ENCODE results near the gene TFR2. TPM values are rescaled to one million over a fixed set of nuclear protein-coding genes. Genes with fewer than 3 reads are reported as not detected.

Gene TFR2
- total RNA-seq, 1 donor from 2014 or later = 16.7 TPM

GRCh38 chr7:100611983-100612729 lies 29.2 kb downstream of the TFR2 start, which contains the start of gene MOSPD3:
TSS of gene MOSPD3 (plus strand) at chr7:100612540. CDS start at chr7:100612792, 252 bp downstream.
- Mint-ChIP-seq H3K27me3 (ENCODE audit: low read depth) (no peaks in the 10 kb centered on the region), H3K4me3 (ENCODE audit: low read depth) (peak within 1 kb of the TSS; percentile 97), H3K27ac (peak within 1 kb of the TSS; percentile 99), H3K36me3 (ENCODE audit: low read depth) (peaks cover 12% of the 10 kb centered on the region), H3K9me3 (no peaks in the 10 kb centered on the region), H3K4me1 (ENCODE audit: low read depth) (peaks cover 10% of the 10 kb centered on the region)
- intact Hi-C loops (cut with micrococcal nuclease) = loop anchor here (1.0 to 5.0 kb wide), 7 partner anchors 8 to 183 kb away; partner anchors contain the start of genes FBXO24, GNB2, LRCH4 and MEPCE
- peak; percentile 98 for DNase-seq (ENCODE audit: low spot score)

GRCh38 chr7:100609958-100610357 lies 31.4 kb downstream of the TFR2 start:
- peak overlapping the region; percentile 6 for H3K27ac Mint-ChIP-seq
- intact Hi-C loops (cut with micrococcal nuclease) = loop anchor here (5.0 to 10.0 kb wide), 2 partner anchors 97 to 635 kb away; partner anchors contain the start of genes FIS1 and POP7

GRCh38 chr7:100607111-100607510 lies 34.2 kb downstream of the TFR2 start:
- intact Hi-C loops (cut with micrococcal nuclease) = loop anchor here (10.0 kb wide), 1 partner anchor 638 kb away; the partner anchor contains the start of gene FIS1
- Mint-ChIP-seq H3K9me3 (no peaks in the 10 kb centered on the region), H3K36me3 (ENCODE audit: low read depth) (no peaks in the 10 kb centered on the region), H3K4me3 (ENCODE audit: low read depth) (no peak overlapping the region), H3K4me1 (ENCODE audit: low read depth) (peaks cover 6% of the 10 kb centered on the region), H3K27me3 (ENCODE audit: low read depth) (peaks cover 3% of the 10 kb centered on the region), H3K27ac (no peak overlapping the region)
- no peak for DNase-seq (ENCODE audit: low spot score)

More at GRCh38 chr7:100609958-100610357, 31.4 kb downstream of the TFR2 start:
- peaks cover 3% of the 10 kb centered on the region for H3K27me3 Mint-ChIP-seq (ENCODE audit: low read depth)
- H3K4me1 Mint-ChIP-seq (ENCODE audit: low read depth) = peaks cover 13% of the 10 kb centered on the region
- H3K9me3 Mint-ChIP-seq = no peaks in the 10 kb centered on the region
- H3K36me3 Mint-ChIP-seq (ENCODE audit: low read depth) = peaks cover 8% of the 10 kb centered on the region
- no peak for DNase-seq (ENCODE audit: low spot score)
- H3K4me3 Mint-ChIP-seq (ENCODE audit: low read depth) = no peak overlapping the region

- Mint-ChIP-seq H3K27ac (no peak overlapping the region), H3K4me1 (ENCODE audit: low read depth) (peaks cover 6% of the 10 kb centered on the region), H3K9me3 (no peaks in the 10 kb centered on the region), H3K36me3 (ENCODE audit: low read depth) (no peaks in the 10 kb centered on the region), H3K27me3 (ENCODE audit: low read depth) (peaks cover 3% of the 10 kb centered on the region), H3K4me3 (ENCODE audit: low read depth) (peak overlapping the region; percentile 30)
- DNase-seq (ENCODE audit: low spot score) = no peak
- intact Hi-C loops (cut with micrococcal nuclease) = loop anchor here (10.0 kb wide), 1 partner anchor 638 kb away; the partner anchor contains the start of gene FIS1
Observed at GRCh38 chr7:100606313-100606712, 35.0 kb downstream of the TFR2 start.

GRCh38 chr7:100604976-100605911 lies 36.1 kb downstream of the TFR2 start:
- intact Hi-C loops (cut with micrococcal nuclease) = loop anchor here (1.0 to 10.0 kb wide), 7 partner anchors 7 to 640 kb away; partner anchors contain the start of genes AGFG2, FBXO24, FIS1 and GNB2
- Mint-ChIP-seq H3K27ac (peak overlapping the region; percentile 52), H3K36me3 (ENCODE audit: low read depth) (no peaks in the 10 kb centered on the region), H3K27me3 (ENCODE audit: low read depth) (peaks cover 3% of the 10 kb centered on the region), H3K4me1 (ENCODE audit: low read depth) (peaks cover 6% of the 10 kb centered on the region), H3K9me3 (no peaks in the 10 kb centered on the region), H3K4me3 (ENCODE audit: low read depth) (peak overlapping the region; percentile 79)
- DNase-seq (ENCODE audit: low spot score) = peak; percentile 54

- Mint-ChIP-seq H3K27me3 (ENCODE audit: low read depth) (peaks cover 3% of the 10 kb centered on the region), H3K4me3 (ENCODE audit: low read depth) (peak overlapping the region; percentile 79), H3K9me3 (no peaks in the 10 kb centered on the region), H3K4me1 (ENCODE audit: low read depth) (peaks cover 6% of the 10 kb centered on the region), H3K27ac (peak overlapping the region; percentile 84), H3K36me3 (ENCODE audit: low read depth) (no peaks in the 10 kb centered on the region)
- peak; percentile 71 for DNase-seq (ENCODE audit: low spot score)
- intact Hi-C loops (cut with micrococcal nuclease) = loop anchor here (1.0 to 10.0 kb wide), 7 partner anchors 8 to 640 kb away; partner anchors contain the start of genes AGFG2, FBXO24, FIS1 and GNB2
Observed at GRCh38 chr7:100604028-100604975, 37.0 kb downstream of the TFR2 start.

GRCh38 chr7:100603726-100604027 lies 37.7 kb downstream of the TFR2 start:
- Mint-ChIP-seq H3K4me3 (ENCODE audit: low read depth) (peak overlapping the region; percentile 79), H3K27me3 (ENCODE audit: low read depth) (peaks cover 3% of the 10 kb centered on the region), H3K9me3 (no peaks in the 10 kb centered on the region), H3K27ac (peak overlapping the region; percentile 84), H3K36me3 (ENCODE audit: low read depth) (no peaks in the 10 kb centered on the region), H3K4me1 (ENCODE audit: low read depth) (peaks cover 6% of the 10 kb centered on the region)
- intact Hi-C loops (cut with micrococcal nuclease) = loop anchor here (1.0 to 10.0 kb wide), 7 partner anchors 9 to 641 kb away; partner anchors contain the start of genes AGFG2, FBXO24, FIS1 and GNB2
- no peak for DNase-seq (ENCODE audit: low spot score)

GRCh38 chr7:100602889-100603725 lies 38.2 kb downstream of the TFR2 start:
- Mint-ChIP-seq H3K4me1 (ENCODE audit: low read depth) (peaks cover 9% of the 10 kb centered on the region), H3K36me3 (ENCODE audit: low read depth) (no peaks in the 10 kb centered on the region), H3K27ac (peak overlapping the region; percentile 84), H3K27me3 (ENCODE audit: low read depth) (peaks cover 3% of the 10 kb centered on the region), H3K9me3 (no peaks in the 10 kb centered on the region), H3K4me3 (ENCODE audit: low read depth) (peak overlapping the region; percentile 79)
- DNase-seq (ENCODE audit: low spot score) = no peak
- intact Hi-C loops (cut with micrococcal nuclease) = loop anchor here (10.0 kb wide), 1 partner anchor 642 kb away; the partner anchor contains the start of gene FIS1

GRCh38 chr7:100600730-100601038 lies 40.7 kb downstream of the TFR2 start:
- no peaks in the 10 kb centered on the region for H3K9me3 Mint-ChIP-seq
- H3K27ac Mint-ChIP-seq = no peak overlapping the region
- H3K4me3 Mint-ChIP-seq (ENCODE audit: low read depth) = no peak overlapping the region
- H3K27me3 Mint-ChIP-seq (ENCODE audit: low read depth) = no peaks in the 10 kb centered on the region
- DNase-seq (ENCODE audit: low spot score) = no peak
- H3K4me1 Mint-ChIP-seq (ENCODE audit: low read depth) = peaks cover 7% of the 10 kb centered on the region
- no peaks in the 10 kb centered on the region for H3K36me3 Mint-ChIP-seq (ENCODE audit: low read depth)
- intact Hi-C loops (cut with micrococcal nuclease) = loop anchor here (10.0 kb wide), 1 partner anchor 644 kb away; the partner anchor contains the start of gene FIS1

- H3K27me3 Mint-ChIP-seq (ENCODE audit: low read depth) = no peaks in the 10 kb centered on the region
- H3K4me3 Mint-ChIP-seq (ENCODE audit: low read depth) = no peak overlapping the region
- H3K4me1 Mint-ChIP-seq (ENCODE audit: low read depth) = peaks cover 7% of the 10 kb centered on the region
- H3K36me3 Mint-ChIP-seq (ENCODE audit: low read depth) = no peaks in the 10 kb centered on the region
- no peak overlapping the region for H3K27ac Mint-ChIP-seq
- DNase-seq (ENCODE audit: low spot score) = no peak
- intact Hi-C loops (cut with micrococcal nuclease) = loop anchor here (10.0 kb wide), 1 partner anchor 645 kb away; the partner anchor contains the start of gene FIS1
- no peaks in the 10 kb centered on the region for H3K9me3 Mint-ChIP-seq
Observed at GRCh38 chr7:100599911-100600729, 41.2 kb downstream of the TFR2 start.

All from activated T-helper 2 cell treated with anti-CD3 and anti-CD28 coated beads, Interferon-gamma antibody, Interleukin-2, Interleukin-4, amounts not matched to agents 10 μg/mL and 5 μg/mL and 100 μg/mL, durations not matched to agents 14 hours and 24 hours and 36 hours (primary cell).